ENCODE measurements around the gene ANP32A. TPM values are rescaled to one million over a fixed set of nuclear protein-coding genes. Genes with fewer than 3 reads are reported as not detected.
A peak's percentile ranks its signal among the peaks of the same experiment; 100 is the strongest.

The ANP32A gene
- total RNA-seq, 2 experiments from 2014 or later = 55.1 to 57.3 TPM

GRCh38 chr15:68846851-68847439 lies 26.2 kb upstream of the ANP32A start:
- ATAC-seq (ENCODE audit: poor library complexity) (no peak), DNase-seq (no peak)
- Mint-ChIP-seq H3K27me3 (peaks cover 42% of the 10 kb centered on the region), H3K36me3 (ENCODE audit: low read depth) (no peaks in the 10 kb centered on the region), H3K27ac (no peak overlapping the region), H3K9me3 (no peaks in the 10 kb centered on the region), H3K4me1 (ENCODE audit: low read depth) (peaks cover 8% of the 10 kb centered on the region), H3K4me3 (no peak overlapping the region)
- ChIA-PET CTCF (no interaction called here), POLR2A (interaction anchor here (0.7 kb wide), 2 partner anchors 29 to 616 kb away, joined by 3 read pairs; no protein-coding TSS in a partner anchor)
- intact Hi-C loops (cut with DNase I, micrococcal nuclease) = no loop called here
- Histone ChIP-seq H3K4me3 (ENCODE audit: low read length) (no peak overlapping the region), H3K27me3 (ENCODE audit: control insufficient read depth in 1 of 2, insufficient read depth in 2 of 2, low read length in 2 of 2) (peaks cover 23 to 32% of the 10 kb centered on the region in 2 experiments), H3K36me3 (ENCODE audit: insufficient read depth, low read length) (no peaks in the 10 kb centered on the region), H3K4me1 (ENCODE audit: insufficient read depth, low read length) (peaks cover 8% of the 10 kb centered on the region), H3K9me3 (ENCODE audit: control insufficient read depth in 1 of 2, insufficient read depth in 1 of 2, low read length in 2 of 2) (peaks cover 0 to 4% of the 10 kb centered on the region in 2 experiments), H3K27ac (ENCODE audit: low read depth in 1 of 2, low read length in 2 of 2) (no peak overlapping the region)
- TF ChIP-seq, protein P1, sequence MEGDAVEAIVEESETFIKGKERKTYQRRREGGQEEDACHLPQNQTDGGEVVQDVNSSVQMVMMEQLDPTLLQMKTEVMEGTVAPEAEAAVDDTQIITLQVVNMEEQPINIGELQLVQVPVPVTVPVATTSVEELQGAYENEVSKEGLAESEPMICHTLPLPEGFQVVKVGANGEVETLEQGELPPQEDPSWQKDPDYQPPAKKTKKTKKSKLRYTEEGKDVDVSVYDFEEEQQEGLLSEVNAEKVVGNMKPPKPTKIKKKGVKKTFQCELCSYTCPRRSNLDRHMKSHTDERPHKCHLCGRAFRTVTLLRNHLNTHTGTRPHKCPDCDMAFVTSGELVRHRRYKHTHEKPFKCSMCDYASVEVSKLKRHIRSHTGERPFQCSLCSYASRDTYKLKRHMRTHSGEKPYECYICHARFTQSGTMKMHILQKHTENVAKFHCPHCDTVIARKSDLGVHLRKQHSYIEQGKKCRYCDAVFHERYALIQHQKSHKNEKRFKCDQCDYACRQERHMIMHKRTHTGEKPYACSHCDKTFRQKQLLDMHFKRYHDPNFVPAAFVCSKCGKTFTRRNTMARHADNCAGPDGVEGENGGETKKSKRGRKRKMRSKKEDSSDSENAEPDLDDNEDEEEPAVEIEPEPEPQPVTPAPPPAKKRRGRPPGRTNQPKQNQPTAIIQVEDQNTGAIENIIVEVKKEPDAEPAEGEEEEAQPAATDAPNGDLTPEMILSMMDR (IDR thresholded peaks at IDR 0.05) = no peak

DNA sequence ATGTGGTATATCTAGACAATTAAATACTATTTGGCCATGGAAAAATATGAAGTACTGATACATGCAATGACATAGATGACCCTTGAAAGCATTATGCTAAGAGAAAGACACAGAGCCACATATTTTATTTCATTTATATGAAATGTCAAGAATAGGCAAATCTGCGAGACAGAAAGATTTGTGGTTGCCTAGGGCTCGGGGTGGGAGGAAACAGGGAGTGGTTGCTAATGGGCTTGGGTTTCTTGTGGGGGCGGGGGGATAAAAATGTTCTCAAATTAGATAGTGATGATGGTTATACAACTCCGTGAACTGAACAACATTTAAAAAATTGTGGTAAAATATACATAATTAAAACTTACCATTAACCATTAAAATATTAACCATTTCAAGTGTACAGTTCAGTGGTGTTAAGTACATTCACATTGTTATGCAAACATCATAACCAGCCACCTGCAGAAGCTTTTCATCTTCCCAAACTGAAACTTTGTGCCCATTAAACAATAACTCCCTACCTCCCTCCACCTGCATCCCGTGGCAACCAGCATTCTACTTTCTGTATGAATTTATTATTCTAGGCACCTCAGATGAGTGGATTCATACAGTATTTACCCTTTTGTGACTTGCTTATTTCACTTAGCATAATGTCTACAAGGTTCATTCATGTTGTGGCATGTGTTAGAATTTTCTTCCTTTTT lies 24.3 kb upstream of the ANP32A start:
- ChIA-PET POLR2A (no interaction called here), CTCF (no interaction called here)
- Histone ChIP-seq H3K27ac (ENCODE audit: low read depth in 1 of 2, low read length in 2 of 2) (no peak overlapping the region), H3K27me3 (ENCODE audit: control insufficient read depth in 1 of 2, insufficient read depth in 2 of 2, low read length in 2 of 2) (peaks cover 29 to 44% of the 10 kb centered on the region in 2 experiments), H3K36me3 (ENCODE audit: insufficient read depth, low read length) (no peaks in the 10 kb centered on the region), H3K4me3 (ENCODE audit: low read length) (no peak overlapping the region), H3K4me1 (ENCODE audit: insufficient read depth, low read length) (peaks cover 8% of the 10 kb centered on the region), H3K9me3 (ENCODE audit: control insufficient read depth in 1 of 2, insufficient read depth in 1 of 2, low read length in 2 of 2) (peaks cover 0 to 4% of the 10 kb centered on the region in 2 experiments)
- DNase-seq (no peak), ATAC-seq (ENCODE audit: poor library complexity) (no peak)
- peaks cover 61% of the 10 kb centered on the region for H3K27me3 Mint-ChIP-seq
- no peaks in the 10 kb centered on the region for H3K9me3 Mint-ChIP-seq
- H3K4me3 Mint-ChIP-seq = no peak overlapping the region
- H3K27ac Mint-ChIP-seq = no peak overlapping the region
- intact Hi-C loops (cut with DNase I, micrococcal nuclease) = no loop called here
- H3K4me1 Mint-ChIP-seq (ENCODE audit: low read depth) = peaks cover 8% of the 10 kb centered on the region
- no peaks in the 10 kb centered on the region for H3K36me3 Mint-ChIP-seq (ENCODE audit: low read depth)
- TF ChIP-seq, protein P1 (IDR thresholded peaks at IDR 0.05) = no peak

- Mint-ChIP-seq H3K36me3 (ENCODE audit: low read depth) (no peaks in the 10 kb centered on the region), H3K4me3 (peak overlapping the region; percentile 67), H3K27ac (no peak overlapping the region), H3K4me1 (ENCODE audit: low read depth) (peaks cover 8% of the 10 kb centered on the region), H3K9me3 (no peaks in the 10 kb centered on the region), H3K27me3 (peaks cover 71% of the 10 kb centered on the region)
- ChIA-PET CTCF (interaction anchor here (0.6 kb wide), 1 partner anchor 32 kb away, joined by 3 read pairs; no protein-coding TSS in a partner anchor), POLR2A (no interaction called here)
- Histone ChIP-seq H3K4me1 (ENCODE audit: insufficient read depth, low read length) (peaks cover 8% of the 10 kb centered on the region), H3K9me3 (ENCODE audit: control insufficient read depth in 1 of 2, insufficient read depth in 1 of 2, low read length in 2 of 2) (peaks cover 0 to 4% of the 10 kb centered on the region in 2 experiments), H3K27ac (ENCODE audit: low read depth in 1 of 2, low read length in 2 of 2) (no peak overlapping the region), H3K36me3 (ENCODE audit: insufficient read depth, low read length) (no peaks in the 10 kb centered on the region), H3K4me3 (ENCODE audit: low read length) (peak overlapping the region; percentile 28), H3K27me3 (ENCODE audit: control insufficient read depth in 1 of 2, insufficient read depth in 2 of 2, low read length in 2 of 2) (peaks cover 30 to 57% of the 10 kb centered on the region in 2 experiments)
- DNase-seq (peak in 6 of 14 experiments; percentile 7 to 58 (median 24)), ATAC-seq (ENCODE audit: poor library complexity) (peak; percentile 54)
- intact Hi-C loops (cut with DNase I, micrococcal nuclease) = no loop called here
- TF ChIP-seq, protein P1 (IDR thresholded peaks at IDR 0.05) = no peak
These were observed 23.0 kb upstream of the ANP32A start for GRCh38 chr15:68843425-68844311.
